ENCODE measurements around the gene ENOX2. TPM values are rescaled to one million over a fixed set of nuclear protein-coding genes. Genes with fewer than 3 reads are reported as not detected.

The ENOX2 gene
- polyA plus RNA-seq, 3 donors = 6.8 to 22.1 (median 14.7) TPM

DNA sequence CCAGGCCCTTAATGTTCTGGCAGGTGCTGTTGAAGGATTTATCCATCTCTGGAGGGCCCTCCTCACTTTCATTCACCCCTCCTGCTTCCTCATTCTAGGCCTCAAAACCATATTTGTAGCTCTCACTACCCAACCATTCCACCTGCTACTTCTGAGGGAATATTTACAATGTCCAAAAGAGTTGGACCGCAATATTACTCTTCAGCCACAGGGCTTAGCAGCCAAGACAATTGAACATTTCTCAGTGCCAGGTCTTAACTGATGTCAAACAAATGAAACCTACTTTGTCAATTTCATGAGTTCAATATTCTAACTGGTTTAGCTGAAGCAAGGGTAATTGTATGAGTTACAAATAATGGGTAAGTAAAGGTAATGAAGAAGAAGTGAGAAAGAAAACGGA lies 113.2 kb downstream of the ENOX2 start:
- Histone ChIP-seq H3K4me1 (ENCODE audit: control insufficient read depth in 1 of 2, insufficient read depth in 2 of 2, low read length in 2 of 2) (no peaks in the 10 kb centered on the region), H3K27ac (ENCODE audit: low read depth in 1 of 2, low read length in 2 of 2) (no peak overlapping the region), H4K20me1 (ENCODE audit: insufficient read depth, low read length) (no peaks in the 10 kb centered on the region), H3K9me3 (replicated peaks in 1 of 2; ENCODE audit: control insufficient read depth in 1 of 2, insufficient read depth in 1 of 2, low read length in 2 of 2) (no peaks in the 10 kb centered on the region), H3K4me2 (replicated peaks; ENCODE audit: extremely low read depth, low read length, poor library complexity, severe bottlenecking) (no peak overlapping the region), H2AFZ (ENCODE audit: insufficient read depth, low read depth, low read length, poor library complexity, severe bottlenecking) (no peak overlapping the region), H3K36me3 (replicated peaks in 1 of 2; ENCODE audit: control insufficient read depth in 1 of 2, insufficient read depth in 2 of 2, low read length in 2 of 2) (no peaks in the 10 kb centered on the region), H3K4me3 (replicated peaks in 1 of 3; ENCODE audit: low read depth in 2 of 3, low read length in 3 of 3) (no peak overlapping the region), H3K9ac (ENCODE audit: insufficient read depth, low read length, poor library complexity, severe bottlenecking) (no peak overlapping the region), H3K79me2 (ENCODE audit: insufficient read depth, low read length) (no peaks in the 10 kb centered on the region), H3K27me3 (ENCODE audit: control insufficient read depth in 2 of 2, insufficient read depth in 2 of 2, low read length in 2 of 2) (no peaks in the 10 kb centered on the region)
- no peaks in the 10 kb centered on the region for H3K36me3 Mint-ChIP-seq
- intact Hi-C loops (cut with micrococcal nuclease) = no loop called here
- WGBS (ENCODE audit: insufficient coverage) = no CpG with 5 or more reads among the region's 2 CpGs
- no peak overlapping the region for H3K27ac Mint-ChIP-seq
- DNase-seq = no peak
- no peaks in the 10 kb centered on the region for H3K9me3 Mint-ChIP-seq
- TF ChIP-seq, protein P1, sequence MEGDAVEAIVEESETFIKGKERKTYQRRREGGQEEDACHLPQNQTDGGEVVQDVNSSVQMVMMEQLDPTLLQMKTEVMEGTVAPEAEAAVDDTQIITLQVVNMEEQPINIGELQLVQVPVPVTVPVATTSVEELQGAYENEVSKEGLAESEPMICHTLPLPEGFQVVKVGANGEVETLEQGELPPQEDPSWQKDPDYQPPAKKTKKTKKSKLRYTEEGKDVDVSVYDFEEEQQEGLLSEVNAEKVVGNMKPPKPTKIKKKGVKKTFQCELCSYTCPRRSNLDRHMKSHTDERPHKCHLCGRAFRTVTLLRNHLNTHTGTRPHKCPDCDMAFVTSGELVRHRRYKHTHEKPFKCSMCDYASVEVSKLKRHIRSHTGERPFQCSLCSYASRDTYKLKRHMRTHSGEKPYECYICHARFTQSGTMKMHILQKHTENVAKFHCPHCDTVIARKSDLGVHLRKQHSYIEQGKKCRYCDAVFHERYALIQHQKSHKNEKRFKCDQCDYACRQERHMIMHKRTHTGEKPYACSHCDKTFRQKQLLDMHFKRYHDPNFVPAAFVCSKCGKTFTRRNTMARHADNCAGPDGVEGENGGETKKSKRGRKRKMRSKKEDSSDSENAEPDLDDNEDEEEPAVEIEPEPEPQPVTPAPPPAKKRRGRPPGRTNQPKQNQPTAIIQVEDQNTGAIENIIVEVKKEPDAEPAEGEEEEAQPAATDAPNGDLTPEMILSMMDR (IDR thresholded peaks at IDR 0.05) = no peak
- no peaks in the 10 kb centered on the region for H3K4me1 Mint-ChIP-seq
- peaks cover 0 to 2% (median 0%) of the 10 kb centered on the region in 3 donors for H3K27me3 Mint-ChIP-seq (ENCODE audit: low read depth in 3 of 3)
- no peak overlapping the region for H3K4me3 Mint-ChIP-seq

DNA sequence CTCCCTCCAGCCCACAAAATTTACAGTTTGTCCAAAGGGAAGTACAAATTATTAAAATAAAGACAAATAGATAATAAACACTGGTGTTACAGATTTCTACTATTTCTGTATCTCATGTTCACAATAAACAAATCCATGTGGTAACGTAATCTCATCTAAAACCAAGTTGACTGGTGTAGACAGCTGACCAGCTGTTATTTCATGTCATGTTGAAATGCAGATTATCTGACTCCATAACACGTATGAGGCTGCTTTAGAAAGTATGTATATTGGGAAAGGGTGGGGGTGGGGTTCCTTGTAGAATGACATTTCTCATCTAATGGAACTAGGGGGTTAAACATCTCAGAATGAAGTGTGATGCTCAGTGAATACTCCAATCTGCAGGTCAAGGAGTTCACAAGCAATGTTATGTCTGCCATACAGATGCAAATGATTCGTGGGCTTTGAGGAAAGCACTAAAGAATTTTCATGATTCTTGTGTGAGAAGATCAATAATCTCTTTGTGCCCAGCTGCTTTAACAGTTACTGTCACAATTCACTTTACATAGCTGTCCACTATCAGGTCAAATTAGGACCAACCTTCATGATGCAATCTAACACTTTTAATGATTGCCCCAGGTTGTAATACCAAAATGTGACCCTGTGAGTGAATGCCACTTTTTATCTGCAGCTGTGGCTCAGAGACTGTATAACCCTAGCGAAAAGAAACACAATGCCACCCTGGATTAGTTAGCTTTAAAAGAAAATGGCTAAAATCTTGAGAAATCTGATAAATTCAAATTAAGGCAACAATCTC lies 114.0 kb downstream of the ENOX2 start:
- Histone ChIP-seq H3K27me3 (ENCODE audit: control insufficient read depth in 2 of 2, insufficient read depth in 2 of 2, low read length in 2 of 2) (no peaks in the 10 kb centered on the region), H3K4me3 (replicated peaks in 1 of 3; ENCODE audit: low read depth in 2 of 3, low read length in 3 of 3) (no peak overlapping the region), H3K79me2 (ENCODE audit: insufficient read depth, low read length) (no peaks in the 10 kb centered on the region), H3K36me3 (replicated peaks in 1 of 2; ENCODE audit: control insufficient read depth in 1 of 2, insufficient read depth in 2 of 2, low read length in 2 of 2) (no peaks in the 10 kb centered on the region), H3K4me1 (ENCODE audit: control insufficient read depth in 1 of 2, insufficient read depth in 2 of 2, low read length in 2 of 2) (no peaks in the 10 kb centered on the region), H2AFZ (ENCODE audit: insufficient read depth, low read depth, low read length, poor library complexity, severe bottlenecking) (no peak overlapping the region), H3K9me3 (replicated peaks in 1 of 2; ENCODE audit: control insufficient read depth in 1 of 2, insufficient read depth in 1 of 2, low read length in 2 of 2) (no peaks in the 10 kb centered on the region), H3K9ac (ENCODE audit: insufficient read depth, low read length, poor library complexity, severe bottlenecking) (no peak overlapping the region), H3K27ac (ENCODE audit: low read depth in 1 of 2, low read length in 2 of 2) (no peak overlapping the region), H3K4me2 (replicated peaks; ENCODE audit: extremely low read depth, low read length, poor library complexity, severe bottlenecking) (no peak overlapping the region), H4K20me1 (ENCODE audit: insufficient read depth, low read length) (no peaks in the 10 kb centered on the region)
- DNase-seq = no peak
- H3K27me3 Mint-ChIP-seq (ENCODE audit: low read depth in 3 of 3) = peaks cover 0 to 2% (median 0%) of the 10 kb centered on the region in 3 donors
- H3K4me3 Mint-ChIP-seq = no peak overlapping the region
- TF ChIP-seq, protein P1 (IDR thresholded peaks at IDR 0.05) = no peak
- no peaks in the 10 kb centered on the region for H3K36me3 Mint-ChIP-seq
- H3K9me3 Mint-ChIP-seq = no peaks in the 10 kb centered on the region
- no CpG with 5 or more reads among the region's 4 CpGs for WGBS (ENCODE audit: insufficient coverage)
- H3K27ac Mint-ChIP-seq = no peak overlapping the region
- intact Hi-C loops (cut with micrococcal nuclease) = no loop called here
- no peaks in the 10 kb centered on the region for H3K4me1 Mint-ChIP-seq

Measured in CD14-positive monocyte (primary cell).